Colon (tissue), 2 donors: ENCODE measurements around the gene BMPR1A.
"Not testable (repeated sequence)": the region's sequence is repeated elsewhere in the genome, so short reads cannot be mapped to it uniquely, and the experiment has no call there.

Source experiments
- FAIRE-seq: peaks from 2 replicates; lab custom pipeline; 2012; peaks lifted over from hg19 to GRCh38; lab: Jason Lieb, UNC
- donor health status: control.
- donor health status: control.

Gene BMPR1A

DNA sequence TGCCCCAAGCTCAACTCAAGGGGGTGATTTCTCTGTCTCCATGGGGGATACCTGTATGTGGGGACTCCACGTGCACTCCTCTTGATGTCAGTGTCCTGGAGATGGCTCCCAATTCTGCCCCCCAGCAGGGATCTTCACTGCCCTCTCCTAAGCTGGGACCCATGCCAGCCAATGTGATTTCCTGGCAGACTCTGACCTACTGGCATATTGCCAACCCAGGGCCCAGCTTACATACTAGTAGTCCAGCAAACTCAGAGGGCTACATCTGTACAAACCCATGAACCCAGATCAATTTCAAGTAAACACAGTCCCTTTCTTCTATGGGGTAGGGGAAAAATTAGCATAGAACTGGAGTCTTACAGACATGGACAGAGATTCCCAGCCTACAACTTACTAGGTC, 26.2 kb upstream of the BMPR1A start:
- FAIRE-seq, result no peak

GRCh38 chr10:86732771-86733170, 23.6 kb upstream of the BMPR1A start:
- no peak for FAIRE-seq

GRCh38 chr10:86733260-86733671, 23.2 kb upstream of the BMPR1A start:
- no peak for FAIRE-seq

DNA sequence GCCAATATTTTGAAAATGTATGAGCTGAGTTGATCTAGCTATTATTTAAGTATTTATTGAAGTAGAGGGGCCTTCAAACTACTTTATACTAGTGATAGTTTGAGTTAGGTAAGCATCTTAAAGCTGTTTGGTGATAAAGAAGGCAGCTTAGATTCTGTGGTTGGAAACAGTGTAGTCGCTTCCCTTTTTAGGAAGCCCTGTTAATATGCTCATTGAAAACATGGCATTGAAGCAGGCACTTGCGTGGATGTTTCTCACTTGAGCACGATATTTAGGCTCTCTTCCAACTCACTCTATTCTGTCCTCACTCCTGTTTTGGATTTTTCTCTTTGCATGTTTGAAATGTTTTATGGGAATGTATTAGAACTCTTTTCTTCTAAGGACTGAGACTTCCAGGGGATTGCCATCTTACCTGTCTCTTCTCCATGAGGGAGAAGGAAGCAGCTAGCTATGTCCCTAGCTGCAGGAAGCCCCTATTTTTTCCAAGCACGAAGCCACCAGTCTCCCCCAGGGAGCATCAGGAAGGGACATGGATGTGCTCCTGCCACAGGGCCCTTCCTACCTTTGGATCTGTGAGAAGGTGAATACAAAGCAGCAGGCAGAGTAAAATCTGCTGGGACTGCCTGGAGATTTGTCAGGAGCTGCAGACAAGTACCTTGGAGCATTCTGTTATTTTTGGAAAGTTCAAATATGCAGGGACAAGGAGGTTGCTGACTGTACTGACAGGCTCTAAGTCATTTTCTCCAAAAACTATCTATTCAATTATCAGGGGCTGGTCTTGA, 22.0 kb upstream of the BMPR1A start:
- no peak for FAIRE-seq

DNA sequence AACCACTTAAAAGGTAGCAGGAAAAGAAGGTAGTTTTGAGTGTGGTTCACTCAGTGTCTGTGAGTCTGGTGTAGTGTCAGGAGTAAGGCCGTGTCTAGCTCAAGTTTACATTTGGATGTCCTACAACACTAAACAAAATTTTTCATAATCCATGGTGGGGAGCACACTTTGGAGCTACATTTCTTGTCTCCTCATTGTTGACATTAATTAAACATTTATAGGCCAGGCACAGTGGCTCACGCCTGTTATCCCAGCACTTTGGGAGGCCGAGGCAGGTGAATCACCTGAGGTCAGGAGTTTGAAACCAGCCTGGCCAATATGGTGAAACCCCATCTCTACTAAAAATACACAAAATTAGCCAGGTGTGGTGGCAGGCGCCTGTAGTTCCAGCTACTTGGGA, 21.1 kb upstream of the BMPR1A start:
- FAIRE-seq, result not testable (repeated sequence)

GRCh38 chr10:86742230-86742629, 14.2 kb upstream of the BMPR1A start:
- FAIRE-seq, result no peak

GRCh38 chr10:86744067-86744725, 12.2 kb upstream of the BMPR1A start:
- no peak for FAIRE-seq

DNA sequence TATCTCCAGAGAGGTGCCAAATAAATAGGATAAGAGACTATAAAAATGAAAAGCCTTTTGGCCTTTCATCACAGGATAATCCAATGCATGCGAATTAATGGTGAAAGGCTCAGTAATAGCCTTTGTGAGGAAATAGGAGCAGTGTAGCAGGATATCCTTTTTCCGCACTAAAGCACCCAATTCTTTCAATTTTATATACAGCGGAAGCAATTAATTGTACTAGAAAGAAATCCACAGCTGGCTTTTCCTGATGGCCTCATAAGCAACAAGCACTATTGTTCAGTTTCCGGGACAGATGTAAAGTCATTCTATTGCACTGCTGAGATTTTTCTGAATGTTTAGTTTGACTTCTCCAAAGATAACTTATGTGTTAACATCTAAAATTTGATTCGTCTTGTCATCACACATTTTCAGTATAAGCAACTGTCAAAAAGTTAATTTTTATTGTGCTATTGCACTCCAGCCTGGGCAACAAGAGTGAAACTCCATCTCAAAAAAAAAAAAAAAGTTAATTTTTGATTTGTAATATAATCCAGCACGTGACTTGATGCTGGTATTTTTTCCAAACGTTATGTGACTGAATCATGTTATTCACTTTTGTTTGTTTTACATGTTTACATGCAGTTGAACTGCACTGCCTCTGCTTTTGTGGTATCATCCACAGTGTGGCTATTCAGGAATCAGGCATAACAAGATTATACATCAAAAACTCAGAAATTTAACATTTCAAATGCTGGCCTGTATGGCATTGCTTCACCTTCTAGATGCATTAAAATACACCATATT, 8.4 kb upstream of the BMPR1A start:
- no peak for FAIRE-seq

DNA sequence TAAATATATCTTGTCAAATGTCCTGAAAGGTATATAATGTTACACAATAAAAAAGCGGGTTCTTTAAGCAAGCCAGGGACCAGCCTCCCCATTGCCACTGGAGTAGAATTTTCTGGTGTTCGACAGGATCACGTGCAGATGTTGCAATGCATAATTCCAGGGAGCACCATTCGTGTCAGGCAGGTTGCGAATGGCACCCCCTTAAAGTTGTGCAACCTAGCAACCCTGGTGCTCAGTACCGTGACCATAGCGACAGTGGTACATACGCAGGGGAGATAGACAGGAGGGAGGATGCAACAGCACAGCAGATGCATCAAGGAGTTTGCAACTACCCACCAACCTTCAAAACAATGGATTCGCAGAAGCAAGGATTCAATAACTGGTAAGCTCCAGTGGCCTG, 6.6 kb upstream of the BMPR1A start:
- FAIRE-seq, result no peak

- no peak for FAIRE-seq
Observed at GRCh38 chr10:86751477-86751876, 4.9 kb upstream of the BMPR1A start.

- no peak for FAIRE-seq
Observed at GRCh38 chr10:86752311-86752710, 4.1 kb upstream of the BMPR1A start.

DNA sequence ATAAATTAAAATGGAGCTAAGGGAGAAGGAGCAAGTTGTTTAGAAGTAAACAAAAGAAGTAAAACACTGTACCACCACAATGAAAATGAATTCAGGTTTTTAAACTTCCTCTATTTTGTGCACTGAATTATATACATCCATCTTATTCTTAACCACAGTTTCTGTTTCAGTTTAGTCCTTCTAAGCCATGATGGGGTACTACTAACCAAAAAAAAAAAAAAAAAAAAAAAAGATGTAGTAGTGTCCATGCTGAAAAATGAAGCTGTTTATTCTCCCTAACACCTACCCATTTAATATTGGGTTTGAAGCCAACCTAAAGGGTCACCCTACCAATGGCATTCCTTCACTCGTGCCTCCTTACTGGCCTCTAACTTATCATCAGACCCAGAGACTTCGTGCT, 3.4 kb upstream of the BMPR1A start:
- no peak for FAIRE-seq

- no peak for FAIRE-seq
Observed at GRCh38 chr10:86753638-86754434, 2.6 kb upstream of the BMPR1A start.

- FAIRE-seq, result no peak
Observed at GRCh38 chr10:86755454-86755739, 1.0 kb upstream of the BMPR1A start.

- FAIRE-seq, result no peak
Observed at GRCh38 chr10:86755740-86756510, 494 bp upstream of the BMPR1A start.

GRCh38 chr10:86757113-86757972, 924 bp downstream of the BMPR1A start:
- FAIRE-seq, result no peak

- FAIRE-seq, result no peak
Observed at GRCh38 chr10:86758189-86759072, 2.0 kb downstream of the BMPR1A start.

DNA sequence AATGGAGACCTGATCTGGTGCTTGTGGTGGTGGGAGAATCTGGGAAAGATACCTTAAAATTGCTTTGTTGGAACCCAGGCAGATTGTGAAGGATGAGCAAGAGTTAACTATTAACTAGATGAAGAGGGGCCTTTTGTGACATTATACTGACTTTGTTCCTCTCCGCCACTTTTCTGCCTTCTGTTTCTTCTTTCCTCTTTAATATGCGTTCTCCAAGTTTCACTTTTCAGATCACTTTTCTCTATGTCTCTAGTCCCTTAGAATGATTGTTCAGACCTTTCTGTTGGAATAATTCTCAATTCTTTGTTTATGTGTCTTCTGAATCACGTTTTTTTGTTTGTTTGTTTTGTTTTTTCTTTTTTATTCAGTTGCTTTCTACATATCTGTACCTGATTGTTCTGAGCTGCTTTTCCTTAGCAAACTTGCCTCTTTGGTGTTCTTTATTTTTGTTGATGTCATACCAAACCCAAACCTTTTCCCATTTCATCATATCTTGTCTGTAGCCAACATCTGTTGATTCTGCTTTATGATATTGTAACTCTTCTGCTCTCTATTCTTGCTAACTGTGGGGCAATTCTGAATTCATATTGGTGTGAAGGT, 2.8 kb downstream of the BMPR1A start:
- FAIRE-seq, result no peak

DNA sequence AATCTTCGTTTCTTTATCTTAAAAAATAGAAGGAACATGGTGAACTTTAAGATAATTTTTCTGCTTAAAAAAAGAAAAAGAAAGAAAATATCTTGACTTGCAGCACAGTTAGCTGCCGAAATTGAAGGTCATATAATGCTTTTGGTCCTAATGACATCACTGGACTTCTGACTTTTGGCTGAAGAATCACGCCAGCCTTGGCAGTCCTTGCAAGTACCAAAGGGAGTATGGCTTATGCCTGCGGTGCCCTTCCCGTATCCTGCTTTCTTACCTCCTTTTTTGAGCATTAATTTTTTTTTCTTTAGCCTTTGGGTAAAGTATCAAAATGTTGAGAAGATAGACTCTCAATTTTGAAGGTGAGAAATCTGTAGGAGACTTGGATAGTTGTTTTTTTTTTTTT, 7.0 kb downstream of the BMPR1A start:
- FAIRE-seq, result no peak
